GM18505 (cell line): Measurements from ENCODE around the gene ATP6V1C2.
A peak's percentile ranks its signal among the peaks of the same experiment; 100 is the strongest.

Experiments used
- ATAC-seq: cut with Tn5 transposase; IDR thresholded peaks from one replicate; pipeline ENCODE4 v1.9.1; 2021; ENCODE audit not compliant: unreplicated experiment
- POLR2A ChIP-seq: IDR thresholded peaks from 4 replicates; pipeline ENCODE4 v1.6.1; 2011; ENCODE audit warnings: borderline replicate concordance; ENCODE audit not compliant: insufficient read depth, insufficient read length; ENCODE audit errors: extremely low read depth

The ATP6V1C2 gene

GRCh38 chr2:10721396-10722251 is at the start of gene ATP6V1C2:
Gene ATP6V1C2, plus strand, starts transcription at chr2:10721630. Its CDS starts 1,220 bp downstream, at chr2:10722850.
- TF ChIP-seq POLR2A = no peak
- ATAC-seq = peak; percentile 84

- TF ChIP-seq POLR2A = no peak
- no peak for ATAC-seq
Observed at GRCh38 chr2:10675131-10675530, 46.3 kb upstream of the ATP6V1C2 start.

GRCh38 chr2:10678225-10678624 is 43.2 kb upstream of the ATP6V1C2 start:
- TF ChIP-seq POLR2A = no peak
- no peak for ATAC-seq

- no peak for TF ChIP-seq POLR2A
Observed at GRCh38 chr2:10680214-10680613, 41.2 kb upstream of the ATP6V1C2 start.

GRCh38 chr2:10680957-10681356 is 40.5 kb upstream of the ATP6V1C2 start:
- TF ChIP-seq POLR2A = no peak
- no peak for ATAC-seq

More at GRCh38 chr2:10680214-10680613, 41.2 kb upstream of the ATP6V1C2 start:
- ATAC-seq = no peak

GRCh38 chr2:10686176-10686730 is 35.2 kb upstream of the ATP6V1C2 start:
- ATAC-seq = no peak

GRCh38 chr2:10688921-10689807 is 32.3 kb upstream of the ATP6V1C2 start:
- TF ChIP-seq POLR2A = no peak
- peak; percentile 18 for ATAC-seq

More at GRCh38 chr2:10686176-10686730, 35.2 kb upstream of the ATP6V1C2 start:
- TF ChIP-seq POLR2A = no peak

- no peak for ATAC-seq
- no peak for TF ChIP-seq POLR2A
Observed at GRCh38 chr2:10691521-10691920, 29.9 kb upstream of the ATP6V1C2 start.

- no peak for TF ChIP-seq POLR2A
- no peak for ATAC-seq
Observed at GRCh38 chr2:10700078-10700803, 21.2 kb upstream of the ATP6V1C2 start.

GRCh38 chr2:10704034-10704594 is 17.3 kb upstream of the ATP6V1C2 start:
- no peak for ATAC-seq
- no peak for TF ChIP-seq POLR2A

- TF ChIP-seq POLR2A = no peak
- ATAC-seq = no peak
Observed at GRCh38 chr2:10706033-10706432, 15.4 kb upstream of the ATP6V1C2 start.

GRCh38 chr2:10707831-10708230 is 13.6 kb upstream of the ATP6V1C2 start:
- TF ChIP-seq POLR2A = no peak
- no peak for ATAC-seq

- no peak for ATAC-seq
- TF ChIP-seq POLR2A = no peak
Observed at GRCh38 chr2:10709290-10709939, 12.0 kb upstream of the ATP6V1C2 start.
